Activated CD8-positive, alpha-beta memory T cell treated with anti-CD3 and anti-CD28 coated beads, Interleukin-2, amount 50 U/mL, for 48 hours (primary cell): ENCODE measurements around the gene FCN1.

ENCODE experiments used
- DNase-seq: peaks from one replicate; pipeline ENCODE4 v3.0.0-alpha.2; 2020

Gene FCN1

GRCh38 chr9:134950386-134951210, 32.9 kb upstream of the FCN1 start:
- no peak for DNase-seq

GRCh38 chr9:134949681-134950385, 32.1 kb upstream of the FCN1 start:
- DNase-seq = no peak

DNA sequence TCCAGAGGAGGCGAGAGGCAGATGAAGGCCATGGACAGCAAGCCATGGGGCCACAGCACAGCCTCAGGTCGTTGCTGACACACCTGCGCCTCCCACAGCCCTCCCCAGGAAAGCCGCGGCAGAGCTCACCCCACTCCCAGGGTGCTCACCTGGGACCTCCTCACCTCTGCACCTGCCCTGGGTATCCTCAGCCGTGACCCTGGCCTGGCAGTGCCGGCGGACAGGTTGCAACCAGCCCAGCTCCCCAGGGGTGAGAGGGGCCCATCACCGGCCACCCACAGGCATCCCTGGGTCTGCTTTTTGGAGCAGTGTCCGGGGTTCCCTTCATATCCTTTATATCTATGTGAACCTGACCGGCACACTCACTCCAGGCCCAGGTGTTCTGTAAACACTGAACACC, 30.4 kb upstream of the FCN1 start:
- no peak for DNase-seq

DNA sequence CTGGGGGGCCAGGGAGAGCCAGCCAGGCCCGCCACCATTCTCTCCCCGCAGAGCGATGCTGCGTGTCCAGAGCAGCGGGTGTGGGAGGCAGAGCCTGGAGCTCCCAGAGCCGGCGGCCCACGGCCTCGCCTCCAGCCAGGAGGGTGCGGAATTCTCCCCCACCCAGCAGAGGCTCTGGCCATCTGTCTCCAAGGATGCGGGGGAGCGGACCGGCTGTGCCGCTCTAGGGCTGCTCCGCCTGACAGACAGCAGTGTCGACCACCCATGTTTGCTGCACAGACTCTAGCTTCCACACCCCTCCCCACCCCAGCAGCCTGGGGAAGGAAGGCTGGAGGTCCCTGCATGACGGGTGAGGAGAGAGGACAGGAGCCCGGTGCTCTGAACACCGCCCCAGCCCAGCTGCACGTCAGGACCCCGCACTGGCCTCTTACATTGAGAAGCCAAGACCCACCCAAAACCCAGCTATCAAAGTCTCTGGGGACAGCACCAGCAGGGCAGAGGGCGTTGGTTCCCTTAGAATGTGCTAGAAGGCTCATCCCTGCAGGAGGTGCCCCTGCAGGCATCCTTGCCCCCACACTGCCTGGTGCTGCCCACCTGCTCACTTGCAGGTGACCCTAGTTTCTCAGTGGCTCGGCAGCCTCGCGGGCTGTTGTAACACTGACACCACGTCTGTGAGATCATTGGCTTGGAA, 29.7 kb upstream of the FCN1 start:
- DNase-seq = no peak

DNA sequence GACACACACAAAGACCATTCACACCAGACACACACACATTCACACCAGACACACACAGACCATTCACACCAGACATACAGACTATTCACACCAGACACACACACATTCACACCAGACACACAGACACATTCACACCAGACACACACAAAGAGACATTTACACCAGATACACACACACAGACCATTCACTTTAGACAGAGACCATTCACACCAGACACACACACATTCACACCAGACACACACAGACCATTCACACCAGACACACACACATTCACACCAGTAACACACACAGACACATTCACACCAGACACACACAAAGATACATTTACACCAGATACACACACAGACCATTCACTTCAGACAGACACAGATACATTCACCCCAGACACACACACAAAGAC, 29.0 kb upstream of the FCN1 start:
- DNase-seq = no peak

- no peak for DNase-seq
These were observed 28.0 kb upstream of the FCN1 start for GRCh38 chr9:134945509-134946275.

GRCh38 chr9:134944916-134945315, 27.2 kb upstream of the FCN1 start:
- DNase-seq = no peak

GRCh38 chr9:134944351-134944802, 26.7 kb upstream of the FCN1 start:
- no peak for DNase-seq

DNA sequence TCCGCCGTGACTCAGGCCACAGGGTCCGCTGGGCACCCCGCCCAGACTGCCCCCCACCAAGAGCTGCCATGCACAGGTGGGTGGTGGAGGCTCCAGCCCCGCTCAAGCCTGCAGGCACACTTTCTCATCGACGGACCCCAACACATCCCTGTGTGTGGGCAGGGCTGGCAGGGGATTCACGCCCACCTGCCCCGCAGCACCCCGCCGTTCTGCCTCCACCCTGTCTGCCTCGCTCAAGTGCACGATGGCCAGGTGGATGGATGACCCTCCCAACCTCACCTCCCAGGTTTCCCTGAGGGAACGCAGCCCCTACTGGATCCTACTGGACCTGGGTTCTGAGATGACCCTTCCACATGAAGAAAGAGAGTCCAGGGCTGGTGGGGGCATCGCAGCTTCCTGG, 26.1 kb upstream of the FCN1 start:
- DNase-seq = no peak

GRCh38 chr9:134943411-134943810, 25.7 kb upstream of the FCN1 start:
- no peak for DNase-seq

- no peak for DNase-seq
These were observed 25.1 kb upstream of the FCN1 start for GRCh38 chr9:134942788-134943184.

DNA sequence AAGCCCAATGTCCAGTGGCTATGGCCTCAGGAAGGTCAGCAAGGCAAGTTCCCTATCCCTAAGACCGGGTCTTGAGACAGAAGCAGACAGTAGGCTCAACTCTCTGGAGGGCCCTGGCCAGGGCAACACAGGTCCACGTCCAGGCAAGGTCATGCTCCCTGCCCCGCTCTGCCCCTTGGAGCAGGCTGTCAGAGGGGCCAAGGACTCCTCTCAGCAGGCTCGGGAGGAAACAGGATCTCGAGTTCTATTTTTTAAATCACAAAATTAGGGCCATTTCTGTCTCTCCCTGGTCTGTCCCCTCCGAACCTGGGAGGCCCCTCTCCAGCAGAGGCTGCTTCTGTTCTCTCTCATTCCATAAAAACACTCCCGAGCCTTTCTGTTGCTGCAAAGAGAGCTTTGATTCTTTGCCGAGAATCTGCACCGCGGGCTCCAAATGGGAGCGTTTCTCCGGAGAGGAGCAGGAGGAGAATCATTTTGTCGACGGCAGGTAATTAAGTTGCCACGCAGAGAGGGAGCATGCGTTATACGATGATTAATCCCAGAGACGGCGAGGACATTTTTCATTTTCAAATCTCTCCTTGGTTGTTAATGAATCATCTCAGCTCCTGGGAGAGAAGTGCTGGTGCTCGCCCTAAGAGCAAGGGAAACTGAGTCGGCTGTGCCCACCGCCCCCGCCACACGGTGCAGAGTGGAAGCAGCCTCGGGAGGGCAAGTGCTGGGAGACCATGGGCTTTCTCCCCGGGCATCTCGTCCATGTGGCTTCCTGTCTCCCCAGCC, 24.5 kb upstream of the FCN1 start:
- no peak for DNase-seq

DNA sequence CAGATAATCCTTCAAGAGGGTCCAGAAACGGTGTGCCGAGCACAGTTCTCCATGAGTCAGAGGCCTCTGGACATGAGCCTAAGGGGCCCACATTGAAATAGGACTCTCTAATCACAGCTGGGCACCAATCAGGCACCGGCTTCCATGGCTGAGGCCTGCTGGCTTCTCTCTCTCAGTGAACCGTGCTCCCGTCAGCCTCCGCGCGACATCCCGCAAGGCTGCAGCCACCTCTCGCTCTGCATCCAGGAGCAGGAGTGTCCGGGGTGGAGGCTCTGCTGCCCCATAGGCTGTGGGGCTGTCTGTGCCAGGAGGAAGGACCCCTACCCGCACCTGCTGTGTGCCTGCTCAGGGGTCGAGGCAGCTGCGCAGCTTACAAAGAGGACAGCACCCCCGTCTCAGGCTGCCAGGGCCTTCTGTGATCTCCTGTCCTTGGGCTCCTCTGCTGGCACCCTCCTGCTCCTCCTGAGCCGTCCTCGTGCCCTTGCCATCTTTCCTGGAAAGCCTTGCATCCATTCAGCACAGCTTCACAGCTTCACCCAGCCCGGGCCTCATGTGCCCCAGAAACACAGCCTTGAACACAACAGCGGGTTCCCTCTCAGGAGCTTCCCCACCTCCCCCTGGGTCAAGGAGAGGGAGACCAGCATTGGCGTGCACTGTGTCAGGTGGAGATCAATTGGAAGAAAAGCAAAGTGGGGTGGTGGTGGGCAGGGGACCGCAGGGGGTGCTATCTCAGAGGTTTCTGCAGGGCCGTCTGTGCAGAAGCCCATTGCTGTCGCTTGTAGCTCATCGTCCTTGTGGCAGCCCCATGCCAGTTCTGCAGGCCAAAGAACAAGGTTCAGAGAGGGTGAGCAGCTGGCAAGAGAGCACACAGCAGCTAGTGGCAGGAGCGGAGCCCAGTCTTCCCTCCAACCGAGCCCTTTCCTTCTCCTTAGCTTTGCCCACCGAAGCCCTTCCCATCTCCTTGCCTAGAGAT, 22.8 kb upstream of the FCN1 start:
- no peak for DNase-seq

- DNase-seq = no peak
These were observed 22.1 kb upstream of the FCN1 start for GRCh38 chr9:134939836-134940235.

DNA sequence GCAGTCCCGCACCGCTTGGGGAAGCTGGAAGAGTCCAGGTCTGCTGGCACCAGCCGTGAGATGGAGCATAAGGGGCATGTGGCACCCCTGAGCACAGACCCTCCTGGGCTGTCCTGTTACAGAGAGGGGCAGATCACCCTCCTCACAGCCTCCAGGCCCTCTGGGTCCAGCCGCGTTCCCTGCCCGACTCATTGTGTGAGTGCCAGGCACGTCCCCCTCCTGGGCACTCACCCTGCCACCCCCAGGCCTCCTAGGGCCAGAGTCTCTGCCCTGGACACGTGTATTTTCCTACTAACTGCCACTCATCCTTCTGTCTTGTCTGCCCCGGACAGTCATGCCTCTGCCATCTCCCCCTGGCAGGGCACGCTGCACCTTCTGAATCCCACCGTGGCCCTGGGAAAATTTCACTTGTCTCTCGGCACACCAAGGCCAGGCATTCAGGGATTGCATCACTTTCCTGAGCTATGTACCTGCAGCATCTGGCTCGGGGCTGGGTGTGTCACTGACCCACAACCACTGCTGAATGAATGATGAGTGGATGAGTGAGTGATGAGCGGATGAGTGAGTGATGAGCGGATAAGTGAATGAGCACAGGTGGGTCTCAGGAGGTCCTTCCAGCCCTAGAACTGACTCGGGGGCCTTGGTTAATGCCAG, 21.5 kb upstream of the FCN1 start:
- DNase-seq = no peak

DNA sequence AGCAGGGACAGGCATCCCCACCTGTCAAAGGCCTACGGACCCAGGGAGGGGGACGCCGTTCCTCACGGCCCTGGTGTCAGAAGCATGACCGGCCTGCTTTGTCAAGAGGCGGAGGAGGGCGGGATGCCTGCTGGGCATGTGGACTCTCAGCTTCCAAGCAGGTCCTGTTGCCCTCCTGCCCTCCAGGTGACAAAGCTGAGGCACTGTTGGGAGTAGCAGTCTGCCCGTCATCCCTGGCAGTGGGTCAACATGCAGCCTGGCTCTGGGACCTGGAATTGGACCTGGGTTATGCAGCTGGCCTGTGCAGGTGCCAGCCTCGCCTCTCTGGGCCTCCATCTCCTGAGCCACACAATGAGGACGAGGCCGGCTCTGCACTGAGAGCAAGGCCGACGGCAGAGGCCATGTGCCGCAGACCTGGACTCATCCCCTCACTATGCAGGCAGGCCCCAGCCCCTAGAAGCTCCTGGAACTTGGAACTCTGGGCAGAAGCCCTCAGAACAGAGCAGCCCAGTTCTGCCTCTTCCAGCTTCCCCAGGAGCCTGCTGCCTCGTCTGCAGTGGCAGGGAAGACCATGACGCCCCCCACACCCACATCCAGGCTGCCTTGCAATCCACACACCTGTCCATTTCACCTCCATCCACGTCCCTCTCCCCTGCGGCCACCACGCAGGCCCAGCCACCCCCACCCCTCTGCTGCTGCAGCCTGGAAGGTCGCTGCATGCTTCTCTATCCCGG, 20.8 kb upstream of the FCN1 start:
- DNase-seq = no peak

DNA sequence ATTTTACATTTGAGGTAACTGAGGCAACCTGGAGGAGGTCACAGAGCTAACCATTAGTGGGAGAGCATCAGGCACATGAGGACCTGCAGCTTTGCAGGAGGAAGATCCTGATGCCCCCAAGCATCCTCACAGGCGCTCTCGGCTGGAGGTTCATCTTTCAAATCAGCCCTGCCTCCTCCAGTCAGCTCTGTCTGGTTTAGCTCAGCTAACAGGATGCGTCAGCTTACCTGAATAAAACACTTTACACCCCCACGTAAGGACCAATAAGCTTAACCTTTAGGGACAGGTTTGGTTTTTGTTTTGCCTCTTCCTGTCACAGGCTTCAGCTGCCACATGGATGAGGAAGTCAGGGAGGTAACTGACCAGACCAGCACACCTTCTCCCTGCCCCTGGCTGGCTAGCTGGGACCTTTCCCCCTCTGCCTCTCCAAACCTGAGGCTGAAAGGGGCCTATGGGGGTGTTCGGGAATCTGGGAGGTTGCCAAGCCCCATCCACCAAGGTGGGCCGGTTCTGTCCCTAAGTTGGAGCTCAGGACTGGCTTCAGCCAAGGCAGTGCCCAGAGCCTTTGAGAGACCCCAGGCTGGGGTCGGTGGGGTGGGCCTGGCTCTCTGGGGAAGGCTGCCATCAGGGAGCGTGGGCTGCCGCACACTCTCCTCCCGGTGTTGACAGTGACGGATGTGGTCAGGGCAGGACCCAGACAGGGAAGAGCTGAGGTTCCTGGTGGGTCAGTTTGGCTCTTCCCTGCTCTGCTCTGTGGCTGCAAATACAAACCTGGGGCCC, 20.0 kb upstream of the FCN1 start:
- no peak for DNase-seq

GRCh38 chr9:134937164-134937555, 19.4 kb upstream of the FCN1 start:
- DNase-seq = no peak
